Ishikawa (cell line): ENCODE data around the gene DNAH9.

ENCODE experiments used
- CREB1 ChIP-seq: IDR thresholded peaks from 2 replicates; pipeline ENCODE4 v1.6.1; 2012; ENCODE audit warnings: low read depth
- TAF1 ChIP-seq: IDR thresholded peaks from 2 replicates; pipeline ENCODE4 v1.6.1; 2012; ENCODE audit warnings: low read depth, mild to moderate bottlenecking
- TF ChIP-seq, protein P1 (sequence below): IDR thresholded peaks from 2 replicates; pipeline ENCODE4 v1.6.1; 2012

DNA sequence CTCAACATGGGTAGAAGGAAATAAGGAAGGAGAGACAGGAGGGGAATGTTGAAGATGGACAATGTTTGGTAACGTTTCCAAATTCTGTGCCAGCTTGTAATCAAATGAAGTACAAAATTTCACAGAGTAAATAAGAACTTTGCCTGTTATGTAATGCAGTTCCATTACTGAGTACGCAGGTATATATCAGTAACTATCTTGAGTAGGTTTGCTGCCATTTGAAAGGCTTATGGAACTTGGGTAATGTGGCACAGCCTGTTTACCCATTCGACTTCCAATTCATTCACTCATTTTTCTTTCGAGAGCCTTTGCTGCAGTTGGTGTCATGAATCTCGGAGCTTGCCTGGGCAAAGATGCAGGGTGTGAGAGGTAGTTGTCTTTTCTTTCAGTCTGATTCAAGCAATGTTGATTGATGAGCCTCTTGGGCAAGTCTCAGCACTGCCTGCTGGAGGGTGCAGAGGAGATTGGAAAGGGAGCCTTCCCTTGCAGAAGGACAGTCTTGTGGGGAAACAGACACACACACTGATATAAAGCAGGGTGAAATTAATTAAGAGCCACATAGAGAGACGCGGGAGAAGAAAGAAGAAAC lies 345.6 kb downstream of the DNAH9 start:
- TF ChIP-seq, protein P1, sequence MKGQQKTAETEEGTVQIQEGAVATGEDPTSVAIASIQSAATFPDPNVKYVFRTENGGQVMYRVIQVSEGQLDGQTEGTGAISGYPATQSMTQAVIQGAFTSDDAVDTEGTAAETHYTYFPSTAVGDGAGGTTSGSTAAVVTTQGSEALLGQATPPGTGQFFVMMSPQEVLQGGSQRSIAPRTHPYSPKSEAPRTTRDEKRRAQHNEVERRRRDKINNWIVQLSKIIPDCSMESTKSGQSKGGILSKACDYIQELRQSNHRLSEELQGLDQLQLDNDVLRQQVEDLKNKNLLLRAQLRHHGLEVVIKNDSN: no peak
- TF ChIP-seq TAF1 (no peak), CREB1 (no peak)
